ENCODE results near the gene IL13RA1. TPM values are rescaled to one million over a fixed set of nuclear protein-coding genes. Genes with fewer than 3 reads are reported as not detected.
"Not testable (repeated sequence)": the region's sequence is repeated elsewhere in the genome, so short reads cannot be mapped to it uniquely, and the experiment has no call there.

Gene IL13RA1
- total RNA-seq, 1 donor from 2014 or later: 25.0 TPM

GRCh38 chrX:118693843-118694242, 33.6 kb upstream of the IL13RA1 start:
- no peaks in the 10 kb centered on the region for H3K36me3 ChIP-seq (ENCODE audit: control insufficient read depth, insufficient read depth, low read length)
- no peak for TF ChIP-seq CTCF (IDR thresholded peaks at IDR 0.05; ENCODE audit: insufficient read depth, low read length, severe bottlenecking)
- no peak overlapping the region for H3K4me3 ChIP-seq (ENCODE audit: low read depth, low read length)
- no peak for DNase-seq (ENCODE audit: low read depth)
- H3K27me3 ChIP-seq (ENCODE audit: control insufficient read depth, insufficient read depth, low read length): no peaks in the 10 kb centered on the region
- no peak for FAIRE-seq

- DNase-seq (ENCODE audit: low read depth) (no peak), FAIRE-seq (no peak)
- H3K4me3 ChIP-seq (ENCODE audit: low read depth, low read length): no peak overlapping the region
- no peaks in the 10 kb centered on the region for H3K27me3 ChIP-seq (ENCODE audit: control insufficient read depth, insufficient read depth, low read length)
- H3K36me3 ChIP-seq (ENCODE audit: control insufficient read depth, insufficient read depth, low read length): no peaks in the 10 kb centered on the region
- TF ChIP-seq CTCF (IDR thresholded peaks at IDR 0.05; ENCODE audit: insufficient read depth, low read length, severe bottlenecking): no peak
Observed at GRCh38 chrX:118694638-118695037, 32.8 kb upstream of the IL13RA1 start.

- TF ChIP-seq CTCF (IDR thresholded peaks at IDR 0.05; ENCODE audit: insufficient read depth, low read length, severe bottlenecking): no peak
- DNase-seq (ENCODE audit: low read depth): peak; percentile 84
- H3K4me3 ChIP-seq (ENCODE audit: low read depth, low read length): no peak overlapping the region
- no peaks in the 10 kb centered on the region for H3K36me3 ChIP-seq (ENCODE audit: control insufficient read depth, insufficient read depth, low read length)
- no peaks in the 10 kb centered on the region for H3K27me3 ChIP-seq (ENCODE audit: control insufficient read depth, insufficient read depth, low read length)
- peak; percentile 70 for FAIRE-seq
Observed at GRCh38 chrX:118698516-118699170, 28.8 kb upstream of the IL13RA1 start.

GRCh38 chrX:118702741-118703140, 24.7 kb upstream of the IL13RA1 start:
- H3K4me3 ChIP-seq (ENCODE audit: low read depth, low read length): no peak overlapping the region
- no peak for FAIRE-seq
- H3K27me3 ChIP-seq (ENCODE audit: control insufficient read depth, insufficient read depth, low read length): no peaks in the 10 kb centered on the region
- H3K36me3 ChIP-seq (ENCODE audit: control insufficient read depth, insufficient read depth, low read length): no peaks in the 10 kb centered on the region
- peak; percentile 59 for DNase-seq (ENCODE audit: low read depth)
- no peak for TF ChIP-seq CTCF (IDR thresholded peaks at IDR 0.05; ENCODE audit: insufficient read depth, low read length, severe bottlenecking)

GRCh38 chrX:118706681-118707080, 20.7 kb upstream of the IL13RA1 start:
- TF ChIP-seq CTCF (IDR thresholded peaks at IDR 0.05; ENCODE audit: insufficient read depth, low read length, severe bottlenecking): no peak
- DNase-seq (ENCODE audit: low read depth) (no peak), FAIRE-seq (no peak)
- Histone ChIP-seq H3K36me3 (ENCODE audit: control insufficient read depth, insufficient read depth, low read length) (no peaks in the 10 kb centered on the region), H3K27me3 (ENCODE audit: control insufficient read depth, insufficient read depth, low read length) (no peaks in the 10 kb centered on the region), H3K4me3 (ENCODE audit: low read depth, low read length) (no peak overlapping the region)

GRCh38 chrX:118714521-118714920, 12.9 kb upstream of the IL13RA1 start:
- DNase-seq (ENCODE audit: low read depth) (no peak), FAIRE-seq (no peak)
- Histone ChIP-seq H3K4me3 (ENCODE audit: low read depth, low read length) (no peak overlapping the region), H3K36me3 (ENCODE audit: control insufficient read depth, insufficient read depth, low read length) (no peaks in the 10 kb centered on the region), H3K27me3 (ENCODE audit: control insufficient read depth, insufficient read depth, low read length) (no peaks in the 10 kb centered on the region)
- TF ChIP-seq CTCF (IDR thresholded peaks at IDR 0.05; ENCODE audit: insufficient read depth, low read length, severe bottlenecking): no peak

GRCh38 chrX:118715917-118716316, 11.5 kb upstream of the IL13RA1 start:
- DNase-seq (ENCODE audit: low read depth); H3K36me3 ChIP-seq (ENCODE audit: control insufficient read depth, insufficient read depth, low read length); FAIRE-seq; H3K4me3 ChIP-seq (ENCODE audit: low read depth, low read length); H3K27me3 ChIP-seq (ENCODE audit: control insufficient read depth, insufficient read depth, low read length): not testable (repeated sequence)

- H3K36me3 ChIP-seq (ENCODE audit: control insufficient read depth, insufficient read depth, low read length); FAIRE-seq; DNase-seq (ENCODE audit: low read depth); H3K4me3 ChIP-seq (ENCODE audit: low read depth, low read length); H3K27me3 ChIP-seq (ENCODE audit: control insufficient read depth, insufficient read depth, low read length): not testable (repeated sequence)
Observed at GRCh38 chrX:118716833-118717232, 10.6 kb upstream of the IL13RA1 start.
